Inflammatory macrophage treated with lipopolysaccharide for 4 hours (primary cell): ENCODE data around the gene MPDZ.

Source experiments
- DNase-seq: peaks from one replicate; pipeline ENCODE4 v3.0.0-alpha.2; 2020

MPDZ gene

DNA sequence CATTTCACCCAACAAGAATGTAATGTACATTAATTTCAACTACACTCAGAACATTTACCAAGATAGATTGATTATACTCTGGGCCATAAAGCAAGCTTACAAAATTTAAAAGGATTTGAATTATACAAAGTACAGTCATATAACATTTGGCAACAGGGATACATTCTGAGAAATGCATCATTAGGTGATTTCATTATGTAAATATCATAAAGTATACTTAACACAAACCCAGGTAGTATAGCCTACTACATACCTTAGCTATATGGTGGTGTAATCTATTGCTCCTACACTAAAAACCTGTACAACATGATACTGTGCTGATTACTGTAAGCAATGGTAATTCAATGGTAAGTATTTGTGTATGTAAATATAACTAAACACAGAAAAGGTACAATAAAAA, 202.9 kb downstream of the MPDZ start:
- no peak for DNase-seq

DNA sequence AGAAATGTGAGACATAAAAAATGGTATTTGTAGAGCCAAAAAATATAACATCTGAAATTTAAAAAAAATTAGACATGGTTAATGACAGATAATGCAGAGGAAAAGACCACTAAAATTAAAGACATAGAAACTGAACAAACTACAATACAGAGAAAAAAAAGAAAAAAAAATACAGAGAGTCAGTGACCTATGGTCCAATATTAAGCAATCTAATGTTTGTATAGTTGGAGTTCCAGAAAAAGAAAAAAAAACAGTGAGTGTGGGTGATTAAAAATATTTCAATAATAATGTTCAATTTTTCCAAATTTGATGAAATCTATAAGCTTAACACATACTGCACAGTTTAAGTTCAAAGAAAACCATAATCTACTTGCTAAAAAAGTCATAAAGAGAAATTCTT, 207.6 kb downstream of the MPDZ start:
- DNase-seq: no peak

DNA sequence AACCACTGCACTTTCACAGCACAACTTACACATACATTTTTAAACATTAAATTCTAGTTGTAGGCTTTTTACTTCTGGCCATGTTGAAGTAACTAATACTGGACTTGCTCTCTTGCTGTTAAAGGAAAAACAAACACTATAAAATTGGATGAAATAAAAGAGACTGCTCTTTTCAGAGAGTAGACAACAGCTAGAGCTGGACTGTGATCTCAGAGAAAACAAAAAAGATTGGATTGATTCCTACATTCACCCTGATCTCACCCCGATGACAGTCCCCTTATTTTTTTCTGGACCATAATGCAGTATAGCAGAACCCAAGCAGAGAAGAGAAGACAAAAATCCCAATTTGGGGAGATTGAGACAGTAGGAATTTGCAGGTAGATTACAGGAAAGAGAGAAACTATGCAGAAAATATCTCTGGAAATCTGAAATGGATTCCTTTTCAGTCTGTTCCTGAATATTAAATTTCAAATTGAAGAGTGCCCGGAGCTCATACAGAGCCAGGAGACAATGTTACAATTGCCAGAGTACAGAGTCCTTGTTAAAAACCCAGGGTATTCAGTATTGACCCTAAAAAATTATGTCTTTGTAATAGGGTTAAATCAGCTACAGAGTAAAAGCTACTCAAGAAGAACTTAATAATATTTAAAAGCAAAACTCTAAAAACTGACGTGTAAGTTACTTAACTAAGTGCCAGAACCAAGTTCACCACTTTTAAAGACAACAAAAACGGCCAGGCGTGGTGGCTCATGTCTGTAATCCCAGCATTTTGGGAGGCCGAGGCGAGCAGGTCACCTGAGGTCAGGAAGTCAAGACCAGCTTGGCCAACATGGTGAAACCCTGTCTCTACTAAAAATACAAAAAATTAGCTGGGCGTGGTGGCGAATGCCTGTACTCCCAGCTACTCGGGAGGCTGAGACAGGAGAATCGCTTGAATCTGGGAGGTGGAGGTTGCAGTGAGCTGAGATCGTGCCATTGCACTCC, 208.6 kb downstream of the MPDZ start:
- DNase-seq: no peak

DNA sequence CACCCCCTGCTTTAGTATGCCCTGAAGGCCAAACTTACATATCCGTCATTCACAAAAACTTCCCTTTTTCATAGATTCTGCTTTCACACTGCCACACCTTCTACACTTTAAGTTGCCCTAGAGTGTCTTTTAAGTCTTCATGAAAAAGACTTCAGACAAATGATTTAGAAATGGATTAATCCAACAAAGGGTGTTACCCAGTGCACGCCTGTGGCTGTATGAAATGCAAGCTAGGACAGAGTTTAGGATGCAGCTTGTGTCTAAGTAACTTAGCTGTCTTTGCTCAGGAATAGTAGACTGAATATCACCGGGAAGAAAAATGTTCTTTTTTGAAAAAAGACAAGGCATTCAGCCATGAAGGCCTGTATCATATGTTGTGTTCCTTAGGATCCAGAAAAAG, 210.0 kb downstream of the MPDZ start:
- DNase-seq: no peak

DNA sequence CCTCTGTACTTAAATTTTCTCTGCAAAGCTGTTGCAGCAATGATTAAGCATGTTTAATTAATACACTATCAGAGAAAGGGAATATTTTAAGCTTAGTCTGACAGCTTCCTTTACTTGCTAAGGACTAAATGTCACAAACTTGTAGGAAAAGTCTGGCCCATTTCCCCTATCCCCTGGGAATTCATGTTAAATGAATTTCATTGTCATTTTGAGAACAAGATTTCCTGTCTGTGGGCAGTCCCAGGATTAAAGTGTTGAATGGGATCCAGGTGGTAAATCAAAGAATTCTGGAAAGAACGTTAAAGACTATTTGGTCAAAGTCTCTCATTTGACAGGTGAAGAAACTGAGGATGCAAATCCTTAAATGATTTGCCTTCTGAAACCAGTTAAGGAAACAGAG, 214.8 kb downstream of the MPDZ start:
- DNase-seq: no peak

DNA sequence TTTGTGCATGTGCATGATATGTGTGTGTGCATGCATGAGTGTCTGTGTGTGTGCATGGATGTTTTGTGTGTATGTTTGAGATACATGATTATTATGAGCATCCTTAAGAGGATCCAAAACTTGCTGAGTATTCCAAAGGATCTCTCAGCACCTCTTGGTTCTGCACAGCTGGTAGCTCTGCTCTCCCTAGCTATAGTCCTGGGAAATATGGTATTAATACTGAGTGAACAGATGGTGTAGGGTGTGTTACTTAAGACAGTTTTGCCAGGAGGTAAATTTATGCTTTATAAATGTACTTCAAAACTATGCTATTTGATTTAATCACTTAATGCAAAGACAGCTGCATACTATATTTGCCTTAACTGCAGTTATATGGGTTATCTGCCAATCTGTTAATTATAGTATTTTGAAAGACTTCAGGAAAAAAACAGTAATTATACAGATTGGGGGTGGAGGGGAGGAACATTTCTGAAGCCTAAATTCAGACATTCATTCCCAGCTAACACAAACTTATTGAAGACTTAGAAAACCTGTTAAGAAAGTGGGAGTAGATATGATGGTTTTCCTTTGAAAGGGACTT, 215.5 kb downstream of the MPDZ start:
- no peak for DNase-seq

DNA sequence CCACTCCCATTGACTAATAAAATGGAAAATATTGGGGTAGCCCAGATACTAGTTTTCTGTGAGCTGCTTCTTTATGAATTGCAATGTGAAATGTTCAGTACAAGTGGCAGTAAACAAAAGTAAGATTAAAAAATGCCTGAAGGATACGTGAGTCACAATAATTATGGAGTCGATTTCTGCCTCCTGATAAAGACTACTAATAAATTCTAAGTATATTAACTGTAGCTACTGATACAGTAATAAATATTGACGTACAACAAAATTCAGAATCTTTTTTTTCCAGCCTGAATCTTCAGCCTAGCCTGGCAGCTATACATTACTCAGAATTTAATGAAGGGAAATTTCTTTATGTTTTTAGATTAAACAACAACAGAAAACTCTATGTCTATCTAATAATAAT, 218.1 kb downstream of the MPDZ start:
- DNase-seq: no peak
